ENCODE measurements around the gene RFX3.

GRCh38 chr9:3548648-3549047 is 22.8 kb upstream of the RFX3 start:
- TF ChIP-seq CTCF (IDR thresholded peaks at IDR 0.05): no peak
- no peak for TF ChIP-seq POLR2A (IDR thresholded peaks at IDR 0.05)

Data from esophagus squamous epithelium (tissue), 4 donors.